Kidney glomerular epithelial cell (primary cell): ENCODE results near the gene YTHDF1.

ENCODE experiments used
- DNase-seq: peaks from one replicate; lab custom pipeline; 2025; lab: John Stamatoyannopoulos, UW

YTHDF1 gene

DNA sequence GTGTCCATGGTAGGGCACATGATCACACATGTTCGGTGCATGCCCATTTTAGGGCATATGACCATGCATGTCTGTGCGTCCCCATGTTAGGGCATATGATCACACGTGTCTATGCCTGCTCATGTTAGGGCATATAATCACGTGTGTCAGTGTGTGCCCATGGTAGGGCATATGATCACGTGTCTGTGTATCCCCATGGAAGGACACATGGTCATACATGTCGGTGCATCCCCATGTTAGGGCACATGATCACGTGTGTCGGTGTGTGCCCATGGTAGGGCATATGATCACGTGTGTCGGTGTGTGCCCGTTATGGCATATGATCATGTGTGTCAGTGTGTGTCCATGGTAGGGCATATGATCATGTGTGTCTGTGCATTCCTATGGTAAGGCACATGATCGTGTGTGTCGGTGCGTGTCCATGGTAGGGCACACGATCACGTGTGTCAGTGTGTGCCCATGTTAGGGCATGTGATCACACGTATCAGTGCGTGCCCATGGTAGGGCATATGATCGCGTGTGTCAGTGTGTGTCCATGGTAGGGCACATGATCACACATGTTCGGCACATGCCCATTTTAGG lies 30.6 kb downstream of the YTHDF1 start:
- no peak for DNase-seq

DNA sequence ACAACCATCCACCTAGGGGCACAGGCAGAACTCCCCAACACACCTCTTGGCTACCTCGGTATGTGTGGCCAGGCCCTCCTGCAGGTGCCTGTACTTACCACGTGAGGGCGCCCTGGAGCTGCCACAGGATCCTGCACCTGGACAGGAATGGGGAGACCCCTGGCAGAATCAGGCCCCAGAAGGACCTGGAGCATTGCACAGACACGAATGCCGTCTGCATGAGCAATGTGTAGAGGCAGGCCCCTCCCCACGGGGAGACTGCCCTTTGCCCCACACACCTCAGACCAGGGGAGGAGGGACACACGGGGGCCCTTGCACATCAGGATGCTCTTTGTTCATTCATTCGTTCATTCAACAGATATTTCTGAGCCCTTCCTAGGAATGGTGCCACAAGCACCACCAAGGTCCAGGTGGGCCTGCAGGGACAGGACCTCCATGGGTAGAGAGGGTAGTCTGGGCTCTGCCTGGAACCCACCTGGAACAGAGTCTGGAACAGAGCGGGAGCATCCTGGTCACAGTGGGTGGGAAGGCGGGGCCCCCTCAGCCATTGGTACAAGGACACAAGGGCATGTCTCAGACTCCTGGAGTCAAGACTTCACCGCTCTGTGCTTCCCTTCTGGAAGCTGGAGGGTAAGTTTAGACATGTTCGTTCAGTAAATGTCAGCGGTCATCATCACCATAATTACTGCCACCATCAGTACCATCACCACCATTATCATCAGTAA lies 32.3 kb downstream of the YTHDF1 start:
- DNase-seq: peak; percentile 26

DNA sequence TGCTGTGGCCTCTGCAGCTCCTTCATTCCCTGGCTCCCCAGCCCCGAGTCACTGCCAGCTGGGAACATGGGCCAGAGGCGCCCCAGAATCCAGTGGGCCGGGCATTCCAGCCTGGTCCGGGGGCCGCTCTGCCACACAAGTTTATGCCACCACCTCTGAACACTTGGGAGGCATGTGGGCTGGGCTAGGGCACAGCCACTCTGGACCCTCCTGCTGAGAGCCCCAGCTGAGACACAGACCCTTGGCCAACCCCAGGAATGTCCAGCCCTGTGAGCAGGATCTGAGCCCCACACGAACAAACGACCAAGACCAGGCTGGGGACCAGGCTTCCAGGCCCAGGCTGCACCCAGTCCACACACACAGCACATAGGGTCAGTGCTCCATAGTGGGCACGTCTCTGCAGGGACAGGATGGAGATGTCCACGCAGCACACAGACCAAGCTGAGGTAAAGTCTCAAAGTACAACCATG lies 33.0 kb downstream of the YTHDF1 start:
- no peak for DNase-seq

DNA sequence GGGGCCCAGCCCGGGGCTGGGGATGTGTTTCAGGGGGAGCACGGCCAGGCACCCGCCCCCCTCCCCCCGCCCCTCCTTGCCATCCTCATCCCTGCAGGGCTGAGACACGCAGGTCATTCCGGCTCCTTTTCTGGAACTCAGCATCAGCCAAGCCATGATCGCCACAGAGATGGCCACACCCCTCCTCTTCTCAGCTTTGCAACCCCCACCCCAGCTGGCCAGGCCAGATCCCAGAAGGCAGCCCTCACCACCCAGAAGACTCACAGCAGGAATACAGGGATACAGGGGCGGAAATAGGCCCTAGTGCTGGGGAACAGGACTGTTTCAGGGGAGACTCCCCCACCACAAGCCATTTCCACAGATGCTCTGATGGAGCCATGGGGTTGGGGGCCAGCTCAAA lies 33.5 kb downstream of the YTHDF1 start:
- no peak for DNase-seq

DNA sequence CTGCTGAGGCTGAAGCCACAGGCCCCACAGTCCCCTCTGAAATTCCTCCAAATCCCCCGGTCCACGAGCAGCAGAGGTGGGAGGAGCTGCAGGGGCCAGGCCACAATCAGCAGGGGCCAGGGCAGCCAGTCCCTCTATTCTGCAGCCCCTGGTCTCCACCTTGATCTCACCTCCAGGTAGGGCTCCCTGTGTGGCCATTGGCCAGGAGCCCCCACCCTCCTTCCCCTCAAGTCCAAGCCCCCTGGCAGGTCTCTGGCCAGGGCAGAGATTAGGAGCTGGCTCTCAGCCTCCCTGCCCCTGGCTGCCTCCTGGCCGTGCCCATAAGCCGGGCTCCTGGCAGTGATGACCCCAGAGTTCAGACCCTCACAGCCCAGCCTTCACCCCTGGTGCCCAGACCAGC lies 34.7 kb downstream of the YTHDF1 start:
- DNase-seq: no peak

DNA sequence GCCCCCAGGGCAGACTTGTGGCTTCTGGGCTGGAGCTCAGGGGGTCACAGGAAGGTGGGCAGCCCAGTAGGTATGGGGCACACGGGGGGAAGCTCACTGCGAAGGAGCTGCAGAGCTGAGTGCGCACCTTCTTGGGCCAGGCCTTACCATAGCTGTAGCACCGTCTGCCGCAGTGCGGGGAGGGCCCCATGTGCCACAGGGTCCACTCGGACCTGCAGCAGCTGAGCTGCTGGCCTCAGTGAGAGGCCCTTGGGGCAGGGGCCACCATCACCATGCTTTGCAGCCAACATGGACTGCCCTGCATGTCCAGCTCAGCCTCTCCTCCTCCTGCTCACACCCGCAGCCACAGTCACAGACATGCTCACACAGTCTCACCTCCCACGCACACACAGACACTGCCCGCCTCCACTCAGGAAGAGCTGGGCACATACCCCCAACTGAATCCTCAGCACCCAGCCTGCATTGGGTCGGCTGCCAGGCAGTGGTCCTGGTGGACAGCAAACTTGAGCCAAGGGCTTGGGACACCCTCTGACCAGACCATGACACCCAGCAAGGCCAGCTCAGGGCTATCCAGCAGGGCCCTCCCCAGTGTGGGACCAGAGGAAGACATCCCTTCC lies 35.3 kb downstream of the YTHDF1 start:
- peak; percentile 10 for DNase-seq

DNA sequence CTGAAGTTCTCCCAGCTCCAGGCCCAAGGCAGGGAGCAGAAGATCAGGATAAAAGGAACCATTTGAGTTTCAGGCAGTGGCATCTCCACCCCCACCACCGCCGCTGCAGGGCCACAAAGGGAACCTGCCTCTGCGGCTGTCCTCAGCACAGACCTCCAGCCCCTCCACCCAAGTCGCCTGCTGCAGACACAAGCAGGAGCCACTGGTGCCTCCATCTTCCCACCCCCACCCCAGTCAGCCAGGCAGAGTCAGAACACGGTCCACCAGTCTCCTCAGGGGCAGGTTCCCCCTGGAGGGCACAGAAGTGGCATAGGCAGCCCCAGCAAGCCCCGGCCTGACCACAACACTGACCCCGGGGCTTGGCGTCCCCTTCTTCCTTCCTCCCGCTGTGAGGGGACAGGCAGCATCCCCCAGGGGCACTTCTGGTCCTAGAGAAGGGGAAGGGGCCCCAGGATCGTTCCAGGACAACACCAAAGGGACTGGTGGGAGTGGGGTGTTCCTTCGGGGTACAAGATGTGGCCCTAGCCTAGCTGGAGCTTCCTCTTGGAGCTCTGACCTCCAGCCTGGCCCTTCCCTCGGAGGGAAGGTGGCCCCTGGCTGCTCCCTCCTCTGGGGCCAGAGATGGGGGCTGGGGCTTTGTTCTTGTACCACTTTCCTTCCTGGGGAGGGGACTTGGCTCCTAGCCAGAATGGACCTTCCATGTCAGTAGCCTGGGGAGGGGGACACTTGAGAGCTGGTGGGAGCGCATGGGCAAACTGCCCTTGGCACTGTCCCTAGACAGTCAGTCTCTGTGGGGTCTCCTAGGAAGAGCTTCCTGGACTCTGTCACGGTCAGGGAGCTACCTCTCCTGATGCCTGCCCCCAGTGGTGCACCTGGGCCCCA lies 36.0 kb downstream of the YTHDF1 start:
- no peak for DNase-seq

DNA sequence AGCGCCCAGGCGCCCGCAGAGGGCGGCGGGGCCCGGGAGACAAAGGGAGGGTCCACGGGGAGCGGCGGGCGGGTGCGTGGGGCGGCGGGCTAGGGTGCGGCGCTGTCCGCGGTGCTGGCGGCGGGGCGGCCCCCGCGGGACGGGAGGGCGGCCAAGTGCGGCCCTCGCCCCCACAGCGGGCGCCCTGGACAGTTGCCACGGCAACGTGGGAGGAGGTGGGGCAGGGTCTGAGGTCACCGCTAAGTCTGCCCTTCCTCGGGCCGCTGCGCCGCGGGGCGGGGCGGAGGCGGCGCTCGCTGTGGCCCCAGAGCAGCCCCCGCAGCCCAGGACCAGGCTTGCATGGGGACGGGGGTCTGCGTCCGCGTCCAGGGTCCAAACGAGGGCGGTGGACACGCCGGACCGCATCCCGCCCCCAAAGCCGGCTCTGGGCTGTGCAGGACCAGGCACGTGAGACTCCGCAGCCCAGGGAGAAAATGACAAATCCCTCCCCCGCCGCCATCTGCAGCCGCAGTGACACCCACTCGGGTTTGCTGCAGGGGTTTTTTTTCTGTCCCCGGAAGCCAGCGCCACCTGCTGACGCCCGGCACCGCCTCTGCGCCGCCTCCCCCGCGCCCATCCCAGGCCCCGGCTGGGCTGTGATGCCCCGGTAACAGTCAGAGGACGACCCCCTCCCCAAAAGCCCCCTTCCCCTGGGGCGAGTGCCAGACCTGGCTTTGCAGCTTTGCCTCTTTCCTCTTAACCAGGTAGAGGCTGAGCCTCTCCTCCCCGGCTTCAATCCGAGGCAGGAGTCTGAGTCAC lies 36.8 kb downstream of the YTHDF1 start:
- DNase-seq: no peak

DNA sequence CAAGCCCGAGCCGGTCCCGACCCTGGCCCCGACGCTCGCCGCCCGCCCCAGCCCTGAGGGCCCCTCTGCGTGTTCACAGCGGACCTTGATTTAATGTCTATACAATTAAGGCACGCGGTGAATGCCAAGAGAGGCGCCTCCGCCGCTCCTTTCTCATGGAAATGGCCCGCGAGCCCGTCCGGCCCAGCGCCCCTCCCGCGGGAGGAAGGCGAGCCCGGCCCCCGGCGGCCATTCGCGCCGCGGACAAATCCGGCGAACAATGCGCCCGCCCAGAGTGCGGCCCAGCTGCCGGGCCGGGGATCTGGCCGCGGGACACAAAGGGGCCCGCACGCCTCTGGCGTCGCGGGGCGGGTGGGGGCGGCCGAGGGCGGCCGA lies 37.5 kb downstream of the YTHDF1 start:
- no peak for DNase-seq

DNA sequence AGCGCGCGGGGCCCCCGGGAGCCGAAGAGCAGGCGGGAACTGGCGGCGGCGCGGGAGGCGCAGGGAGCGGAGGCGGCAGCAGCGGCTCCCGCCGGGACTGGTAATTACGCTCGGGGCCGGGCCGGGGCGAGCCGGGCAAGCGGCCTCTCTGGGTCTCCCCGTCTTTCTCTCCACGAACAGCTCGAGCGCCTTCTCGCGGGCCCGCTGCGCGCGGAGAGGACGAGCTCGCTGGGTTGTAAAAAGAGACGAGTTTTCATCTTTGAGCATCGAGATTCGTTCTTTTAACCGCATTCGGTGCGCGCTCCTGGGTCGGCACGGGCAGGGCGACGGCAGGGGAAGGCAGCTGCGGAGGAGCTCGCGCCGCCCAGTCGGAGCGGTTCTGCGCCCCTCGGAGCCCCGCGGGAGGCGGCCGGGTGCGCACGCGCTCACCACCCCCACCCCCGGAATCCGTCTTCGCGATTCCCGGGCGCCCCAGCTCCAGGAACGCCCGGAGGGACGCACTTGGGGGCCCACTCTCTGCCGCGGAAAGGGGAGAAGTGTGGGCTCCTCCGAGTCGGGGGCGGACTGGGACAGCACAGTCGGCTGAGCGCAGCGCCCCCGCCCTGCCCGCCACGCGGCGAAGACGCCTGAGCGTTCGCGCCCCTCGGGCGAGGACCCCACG lies 38.0 kb downstream of the YTHDF1 start:
- no peak for DNase-seq

DNA sequence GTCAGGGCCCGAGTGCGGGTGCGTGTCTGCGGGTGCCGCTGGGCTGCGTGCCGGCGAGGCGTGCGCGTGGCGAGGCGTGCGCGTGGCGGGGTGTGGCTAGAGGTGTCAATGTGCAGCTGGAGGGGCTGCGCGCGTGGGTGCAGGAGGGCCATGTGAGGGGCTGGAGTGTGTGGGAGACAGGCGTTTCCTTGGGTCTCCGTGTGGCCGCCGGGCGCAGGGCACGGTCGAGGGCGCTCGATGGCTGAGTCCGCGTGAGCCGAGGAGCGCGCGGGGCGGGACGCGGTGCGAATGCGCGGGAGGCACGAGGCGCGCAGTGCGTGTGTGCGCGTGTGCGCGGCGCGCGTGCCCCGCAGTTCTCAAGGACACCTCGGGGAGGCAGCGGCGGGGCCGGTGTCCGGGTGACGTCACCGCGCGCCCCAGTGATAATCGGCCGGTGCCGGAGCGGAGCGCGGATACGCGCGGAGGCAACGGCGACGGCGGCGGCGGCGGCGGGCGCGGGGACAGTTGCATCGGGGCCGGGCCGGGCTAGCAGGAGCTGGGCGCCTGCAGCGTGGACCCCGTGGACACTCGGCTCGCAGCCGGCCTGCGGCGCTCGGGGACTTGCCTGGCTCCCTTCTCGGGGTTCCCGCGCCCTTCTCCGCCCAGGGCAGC lies 38.7 kb downstream of the YTHDF1 start:
- DNase-seq: no peak

DNA sequence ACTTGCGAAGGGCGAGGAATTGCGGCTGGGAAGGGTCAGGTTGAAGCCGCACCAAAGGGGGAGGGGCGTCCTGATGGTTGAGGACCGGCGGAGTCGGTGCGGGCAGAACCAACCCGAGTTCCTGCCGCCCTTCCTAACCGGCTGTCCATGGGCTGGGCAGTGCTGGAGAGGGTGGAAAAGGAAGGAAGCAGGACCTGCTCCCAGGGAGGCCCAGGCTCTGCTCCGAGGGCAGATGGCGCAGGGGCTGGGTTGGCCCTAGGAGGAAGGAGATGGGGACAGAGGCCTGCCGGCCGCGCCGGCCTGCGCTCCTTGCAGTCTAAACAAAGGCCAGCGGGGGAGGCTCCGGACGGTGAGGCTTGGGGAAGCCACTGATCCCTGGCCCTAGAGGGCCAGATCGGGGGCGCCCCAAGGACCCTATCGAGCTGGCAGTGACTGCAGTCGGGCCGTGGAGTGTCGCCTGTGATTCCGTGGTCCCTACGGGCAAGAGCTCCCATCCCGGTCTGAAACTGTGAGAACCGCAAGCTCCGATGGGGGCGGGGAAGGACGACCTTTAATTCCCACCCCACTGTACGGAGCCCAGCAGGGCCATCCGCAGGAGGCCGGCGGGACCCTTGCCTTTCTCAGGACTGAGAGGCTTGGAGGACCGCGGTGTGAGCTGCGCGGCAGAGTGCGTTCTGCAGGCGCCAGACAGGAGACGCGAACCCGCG lies 39.4 kb downstream of the YTHDF1 start:
- no peak for DNase-seq

DNA sequence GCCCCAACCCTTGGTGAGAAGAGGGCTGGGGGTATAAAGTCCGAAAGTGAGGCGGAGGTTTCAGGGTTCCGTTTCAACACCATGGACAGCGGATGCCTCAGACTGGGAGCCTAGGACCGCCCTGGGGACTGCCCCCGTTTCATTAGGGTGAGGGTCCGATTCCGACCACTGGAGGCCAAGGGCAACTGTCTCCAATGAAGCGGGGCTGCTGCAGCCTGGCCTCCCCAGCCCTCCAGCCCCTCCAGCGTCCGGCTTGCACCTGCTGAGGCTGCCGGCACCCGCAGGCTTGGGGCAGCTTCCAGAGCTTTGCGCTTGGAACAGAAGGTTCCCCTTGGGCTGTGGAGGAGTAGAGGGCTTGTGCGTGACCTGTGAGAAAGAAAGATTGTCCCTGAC lies 39.9 kb downstream of the YTHDF1 start:
- DNase-seq: no peak

DNA sequence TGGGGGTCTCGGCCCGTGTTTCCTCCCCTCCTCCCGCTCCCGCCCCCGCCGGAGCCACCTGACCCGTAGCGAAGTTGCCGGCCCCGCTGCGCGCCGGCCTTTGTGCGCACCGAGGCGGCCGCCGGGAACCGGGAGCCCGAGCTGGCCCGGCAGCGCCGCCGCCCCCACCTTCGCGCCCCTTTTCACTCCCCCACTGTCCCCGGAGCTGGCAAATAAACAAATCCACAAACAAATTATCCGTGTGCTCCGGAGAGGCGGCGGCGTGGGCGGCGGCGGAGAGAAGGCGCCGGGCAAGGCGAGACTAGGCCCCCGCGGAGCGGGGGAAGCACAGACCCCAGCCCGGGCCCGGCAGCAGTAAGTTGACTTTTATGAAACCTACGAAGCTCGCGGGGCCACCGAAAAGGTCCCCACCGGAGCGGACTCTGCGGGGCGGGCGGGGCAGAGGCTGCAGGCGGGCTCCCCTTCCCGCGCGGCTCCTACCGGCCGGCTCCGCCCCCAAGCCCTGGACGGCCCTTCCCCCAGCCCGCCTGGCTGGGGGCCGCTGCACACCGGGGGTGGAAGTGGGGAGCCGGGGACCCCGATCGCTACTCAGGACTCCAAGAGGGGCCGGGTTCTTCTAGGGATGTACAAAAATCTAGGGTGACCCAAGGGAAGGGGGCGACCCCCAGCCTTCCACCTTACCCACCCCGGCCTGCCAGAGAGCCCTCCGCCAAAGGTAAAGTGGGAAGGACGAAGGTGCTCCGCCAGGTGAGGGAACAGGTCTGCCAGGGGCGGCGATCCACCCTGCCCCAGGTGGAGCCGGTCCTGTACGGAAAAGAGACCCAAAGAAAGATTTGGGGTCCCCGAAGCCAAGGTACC lies 40.7 kb downstream of the YTHDF1 start:
- DNase-seq: no peak

DNA sequence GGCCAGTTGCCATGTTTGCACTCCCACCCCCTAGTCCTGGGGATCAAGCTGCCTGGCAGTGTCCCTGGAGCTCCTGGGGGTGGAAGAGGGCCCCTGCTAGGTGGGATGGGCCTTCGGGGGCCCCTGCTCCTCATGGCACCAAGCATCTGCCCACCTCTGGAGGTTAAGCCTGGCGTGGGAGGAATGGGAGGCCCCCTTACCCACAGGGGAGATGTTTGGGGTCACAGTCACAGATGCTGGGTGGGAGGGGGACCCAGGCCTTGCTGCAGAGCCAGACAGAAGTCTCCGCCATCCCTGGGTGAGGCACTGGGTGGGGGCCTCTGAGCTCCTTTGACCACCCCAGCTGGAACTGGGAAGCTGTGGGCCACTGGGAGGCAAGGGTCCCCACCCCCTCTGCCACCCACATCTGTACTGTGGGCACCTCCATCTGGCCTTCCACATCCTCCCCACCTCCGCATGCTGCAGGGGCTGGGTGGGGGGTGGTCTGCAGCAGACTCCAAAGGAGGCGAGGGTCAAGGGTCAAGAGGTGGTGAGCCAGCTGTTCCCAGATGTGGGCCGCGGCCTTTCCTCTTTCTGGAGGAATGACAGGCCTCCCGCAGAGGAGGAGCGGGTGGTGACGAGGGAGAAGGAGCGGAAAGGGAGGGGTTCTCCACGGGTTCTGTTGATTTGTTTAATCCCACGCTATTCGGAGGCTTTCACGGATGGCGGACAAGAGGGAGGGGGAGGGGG lies 41.5 kb downstream of the YTHDF1 start:
- DNase-seq: no peak

DNA sequence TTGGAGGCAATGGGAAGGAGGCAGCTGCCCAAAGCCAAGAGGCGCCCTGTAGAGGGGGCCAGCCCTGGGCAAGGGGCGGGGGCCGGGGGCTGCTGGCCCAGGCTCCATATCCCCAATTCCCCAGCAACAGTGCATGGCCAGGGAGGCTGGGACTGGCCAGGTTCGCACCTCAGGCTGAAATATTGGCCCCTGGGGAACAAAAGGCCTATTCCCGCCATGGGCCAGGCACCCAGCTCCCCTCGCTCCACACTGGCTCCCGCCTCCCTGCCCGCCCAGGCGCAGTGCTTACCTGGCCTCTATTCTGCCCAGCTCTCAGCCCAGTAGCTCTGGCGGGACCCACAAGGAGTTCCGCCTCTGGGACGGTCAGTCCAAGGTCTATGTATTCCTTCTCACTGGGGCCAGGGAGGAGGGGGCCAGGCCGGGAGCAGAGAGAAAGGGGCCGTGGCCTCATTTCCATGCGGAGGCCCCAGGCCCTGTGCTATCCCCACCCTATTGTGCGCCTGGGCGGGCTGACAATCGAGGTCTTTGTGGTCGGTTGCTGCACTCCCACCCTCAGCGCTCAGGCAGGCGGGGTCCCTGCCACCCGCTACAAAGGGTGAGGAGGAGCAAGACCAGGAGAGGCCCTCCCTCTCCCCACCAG lies 42.3 kb downstream of the YTHDF1 start:
- no peak for DNase-seq

DNA sequence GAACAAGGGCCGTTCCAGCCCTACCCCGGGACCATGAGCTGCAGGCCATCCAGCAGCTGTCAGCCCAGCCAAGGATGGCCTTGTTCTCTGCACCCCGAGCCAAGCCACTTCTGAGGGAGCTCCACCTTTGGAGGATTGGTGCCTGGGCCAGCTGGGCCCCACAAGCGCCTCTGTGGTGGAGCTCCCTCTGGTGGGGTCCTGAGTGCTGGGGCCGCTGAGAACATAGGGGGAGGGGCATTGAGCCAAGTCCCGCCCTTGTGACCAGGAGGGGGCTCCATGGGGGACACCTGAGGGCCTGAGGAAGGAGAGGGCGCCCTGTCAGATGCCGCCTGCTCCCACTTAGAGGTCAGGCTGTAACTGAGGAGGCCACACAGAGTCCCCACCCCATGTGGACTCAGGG lies 43.2 kb downstream of the YTHDF1 start:
- no peak for DNase-seq

DNA sequence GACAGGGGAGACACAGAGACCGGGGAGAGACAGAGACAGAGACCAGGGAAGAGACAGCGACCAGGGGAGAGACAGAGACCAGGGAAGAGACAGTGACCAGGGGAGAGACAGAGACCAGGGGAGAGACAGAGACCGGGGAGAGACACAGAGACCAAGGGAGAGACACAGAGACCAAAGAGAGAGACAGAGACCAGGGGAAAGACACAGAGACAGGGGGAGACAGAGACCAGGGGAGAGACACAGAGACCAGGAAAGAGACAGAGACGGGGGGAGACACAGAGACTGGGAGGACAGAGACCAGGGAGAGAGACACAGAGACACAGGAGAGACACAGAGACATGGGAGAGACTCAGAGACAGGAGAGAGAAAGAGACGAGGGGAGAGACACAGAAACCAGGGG lies 43.9 kb downstream of the YTHDF1 start:
- DNase-seq: no peak
